A549 treated with ZK216348 at 1 μM for 4 hours (cell line): ENCODE data around the gene VARS1. TPM values are rescaled to one million over a fixed set of nuclear protein-coding genes. Genes with fewer than 3 reads are reported as not detected.

Experiments used
- total RNA-seq: library from RNA; stranded (reverse); fragments of 200-300 nt; extraction: Qiagen RNA extraction; gene quantifications from 5 replicates; pipeline ENCODE4 v1.2.3, GENCODE V29; 2022; ENCODE audit warnings: low read depth

Gene VARS1
- total RNA-seq: 43.4 to 61.7 TPM (median 60.4 TPM) in 5 replicates

DNA sequence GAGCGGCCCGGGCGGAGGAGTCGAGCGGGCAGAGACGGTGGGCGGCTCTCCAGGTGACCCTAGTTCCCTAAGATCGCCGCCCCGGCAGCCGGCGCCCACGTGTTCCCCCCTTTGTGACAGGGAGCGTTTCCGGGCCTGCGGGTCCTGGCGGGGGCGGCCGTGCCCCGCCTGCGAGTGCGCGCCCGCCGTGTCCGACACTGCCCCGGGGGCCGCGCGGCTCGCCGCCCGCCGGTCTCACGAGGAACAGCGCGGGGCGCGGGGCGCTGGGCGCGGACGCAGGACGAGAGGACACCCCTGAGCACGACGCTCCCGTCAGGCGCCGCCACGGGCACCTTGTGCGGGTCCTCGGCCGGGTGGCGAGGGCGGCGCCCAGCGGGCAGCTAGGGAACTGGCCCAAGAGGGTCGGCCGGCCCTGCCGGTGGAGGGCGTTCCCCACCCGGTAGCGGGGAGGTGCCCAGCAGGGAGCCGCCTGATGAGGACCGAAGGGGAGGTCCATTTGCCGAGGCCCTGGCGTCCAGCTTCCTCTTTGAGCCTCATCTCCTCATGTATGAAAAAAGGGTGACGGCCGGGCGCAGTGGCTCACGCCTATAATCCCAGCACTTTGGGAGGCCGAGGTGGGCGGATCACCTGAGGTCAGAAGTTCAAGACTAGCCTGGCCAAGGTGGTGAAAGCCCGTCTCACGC, at the start of gene VARS1:
TSS of gene VARS1 (minus strand) at position 137 of the 683 bp plus-strand sequence. CDS start 535 bp downstream, outside the sequence.

DNA sequence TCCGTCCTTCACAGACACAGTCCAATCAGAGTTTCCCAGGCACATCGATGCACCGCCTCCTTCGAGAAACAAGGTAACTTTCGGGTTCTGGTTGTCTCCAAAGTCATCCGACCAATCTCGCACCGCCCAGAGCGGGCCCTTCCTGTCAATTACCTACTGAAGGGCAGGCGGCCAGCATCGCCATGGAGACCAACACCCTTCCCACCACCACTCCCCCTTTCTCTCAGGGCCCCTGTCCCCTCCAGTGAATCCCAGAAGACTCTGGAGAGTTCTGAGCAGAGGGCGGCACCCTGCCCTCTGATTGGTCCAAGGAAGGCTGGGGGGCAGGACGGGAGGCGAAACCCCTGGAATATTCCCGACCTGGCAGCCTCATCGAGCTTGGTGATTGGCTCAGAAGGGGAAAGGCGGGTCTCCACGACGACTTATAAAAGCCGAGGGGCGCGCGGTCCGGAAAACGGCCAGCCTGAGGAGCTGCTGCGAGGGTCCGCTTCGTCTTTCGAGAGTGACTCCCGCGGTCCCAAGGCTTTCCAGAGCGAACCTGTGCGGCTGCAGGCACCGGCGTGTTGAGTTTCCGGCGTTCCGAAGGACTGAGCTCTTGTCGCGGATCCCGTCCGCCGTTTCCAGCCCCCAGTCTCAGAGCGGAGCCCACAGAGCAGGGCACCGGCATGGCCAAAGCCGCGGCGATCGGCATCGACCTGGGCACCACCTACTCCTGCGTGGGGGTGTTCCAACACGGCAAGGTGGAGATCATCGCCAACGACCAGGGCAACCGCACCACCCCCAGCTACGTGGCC, 31.9 kb upstream of the VARS1 start, which contains the start of gene HSPA1B:
TSS of gene HSPA1B (plus strand) at position 453 of the 794 bp plus-strand sequence. CDS start at position 666, 213 bp downstream.

DNA sequence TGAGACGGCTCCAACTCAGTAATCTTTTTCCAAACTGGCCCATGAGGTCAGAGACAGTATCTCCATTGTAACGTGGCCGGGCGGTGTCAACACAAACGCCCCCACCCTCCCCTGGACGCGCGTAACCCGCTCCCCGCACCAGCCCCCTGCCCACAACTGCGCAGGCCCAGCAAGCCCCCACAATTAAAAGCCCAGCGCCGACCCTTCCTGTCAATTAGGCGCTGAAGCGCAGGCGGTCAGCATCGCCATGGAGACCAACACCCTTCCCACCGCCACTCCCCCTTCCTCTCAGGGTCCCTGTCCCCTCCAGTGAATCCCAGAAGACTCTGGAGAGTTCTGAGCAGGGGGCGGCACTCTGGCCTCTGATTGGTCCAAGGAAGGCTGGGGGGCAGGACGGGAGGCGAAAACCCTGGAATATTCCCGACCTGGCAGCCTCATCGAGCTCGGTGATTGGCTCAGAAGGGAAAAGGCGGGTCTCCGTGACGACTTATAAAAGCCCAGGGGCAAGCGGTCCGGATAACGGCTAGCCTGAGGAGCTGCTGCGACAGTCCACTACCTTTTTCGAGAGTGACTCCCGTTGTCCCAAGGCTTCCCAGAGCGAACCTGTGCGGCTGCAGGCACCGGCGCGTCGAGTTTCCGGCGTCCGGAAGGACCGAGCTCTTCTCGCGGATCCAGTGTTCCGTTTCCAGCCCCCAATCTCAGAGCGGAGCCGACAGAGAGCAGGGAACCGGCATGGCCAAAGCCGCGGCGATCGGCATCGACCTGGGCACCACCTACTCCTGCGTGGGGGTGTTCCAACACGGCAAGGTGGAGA, 19.7 kb upstream of the VARS1 start, which contains the start of the genes HSPA1A and HSPA1L:
TSS of gene HSPA1A (plus strand) at position 519 of the 814 bp plus-strand sequence. CDS start at position 733, 214 bp downstream.
TSS of gene HSPA1L (minus strand) at position 259 of the 814 bp plus-strand sequence. CDS start 3,311 bp downstream, outside the sequence.

DNA sequence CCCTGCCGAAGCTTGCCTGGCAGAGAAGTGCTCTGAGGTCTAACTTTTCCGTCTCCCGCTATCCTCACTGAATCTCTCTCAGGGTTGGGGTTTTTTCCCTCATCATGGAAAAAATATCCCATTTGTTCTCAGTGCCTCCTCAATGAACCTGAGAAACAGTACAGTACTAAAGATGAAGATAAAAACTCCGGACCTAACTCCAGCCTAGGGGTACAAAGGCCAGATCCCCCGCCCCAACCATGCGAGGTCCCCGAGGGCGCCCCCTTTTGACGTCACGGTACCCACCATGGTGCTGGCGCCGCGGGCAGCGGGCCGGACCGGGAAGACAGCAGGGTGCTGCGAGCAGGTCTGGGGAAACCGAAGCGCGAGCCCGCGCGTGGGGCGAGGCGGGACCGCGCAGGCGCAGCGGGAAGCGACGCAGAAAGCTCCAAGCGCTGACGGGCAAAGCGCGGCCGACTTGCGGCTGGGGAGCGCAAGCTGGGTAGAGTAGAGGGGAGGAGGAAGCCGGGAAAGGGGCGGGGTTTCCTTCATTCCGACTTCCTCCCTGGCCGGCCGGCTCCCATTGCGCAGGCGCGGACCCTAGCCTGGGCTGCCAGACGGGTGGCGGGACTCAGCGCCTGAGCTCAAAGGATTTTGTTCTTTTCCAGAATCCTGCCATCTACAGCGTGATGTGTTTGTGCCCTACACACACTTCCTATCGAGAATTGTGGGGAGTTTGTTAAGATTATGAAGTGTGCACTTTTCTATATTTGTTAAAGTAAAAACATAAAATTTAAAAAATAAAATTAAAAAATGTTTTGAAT, 11.1 kb upstream of the VARS1 start, which contains the start of gene LSM2:
TSS of gene LSM2 (minus strand) at position 497 of the 803 bp plus-strand sequence. CDS start at position 288, 209 bp downstream.

DNA sequence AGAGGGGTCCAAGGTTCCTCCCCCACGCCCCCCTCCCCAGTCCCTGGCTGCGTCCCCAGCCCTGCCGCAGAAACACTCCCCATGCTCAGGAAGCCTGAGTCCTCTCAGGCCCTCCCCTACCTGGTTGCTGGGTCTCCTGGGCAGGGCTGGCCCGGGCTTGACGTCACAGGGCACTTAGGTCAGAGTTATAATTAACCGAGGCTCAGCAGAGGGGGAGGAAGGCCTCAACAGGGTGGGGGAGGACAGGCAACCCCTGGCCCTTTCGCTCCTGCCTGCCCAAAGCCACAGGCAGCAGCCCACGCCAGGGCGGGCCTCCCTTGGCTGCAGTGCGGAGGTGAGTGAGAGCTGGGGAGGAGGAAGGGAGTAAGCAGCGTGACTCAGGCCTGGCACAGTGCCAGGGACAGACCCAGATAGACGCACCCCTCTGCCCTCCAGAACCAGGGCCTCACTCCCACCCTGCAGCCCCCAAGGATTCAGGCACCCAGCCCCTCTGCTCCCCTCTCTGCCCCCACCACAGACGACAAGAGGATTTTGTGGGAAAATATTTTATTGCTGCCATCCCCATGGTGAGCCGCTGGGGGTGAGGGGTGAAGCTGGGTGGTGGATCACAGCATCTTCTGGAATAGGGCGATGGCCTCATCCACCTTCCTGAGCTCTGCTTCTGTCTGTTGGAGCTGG, 18.4 kb downstream of the VARS1 start, which contains the start of gene VWA7:
TSS of gene VWA7 (minus strand) at position 340 of the 678 bp plus-strand sequence. CDS start 549 bp downstream, outside the sequence.

DNA sequence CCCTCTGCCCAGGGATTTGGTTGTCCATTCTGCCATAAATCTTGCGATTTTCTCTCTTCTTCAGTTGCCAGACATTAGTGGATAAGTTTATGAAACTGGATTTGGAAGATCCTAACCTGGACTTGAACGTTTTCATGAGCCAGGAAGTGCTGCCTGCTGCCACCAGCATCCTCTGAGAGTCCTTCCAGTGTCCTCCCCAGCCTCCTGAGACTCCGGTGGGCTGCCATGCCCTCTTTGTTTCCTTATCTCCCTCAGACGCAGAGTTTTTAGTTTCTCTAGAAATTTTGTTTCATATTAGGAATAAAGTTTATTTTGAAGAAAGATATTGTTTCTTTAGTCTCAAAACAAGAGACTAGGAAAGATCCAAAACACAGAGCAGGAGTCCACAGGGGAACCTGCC, 33.2 kb downstream of the VARS1 start, which contains the start of gene SAPCD1:
TSS of gene SAPCD1 (plus strand) at position 301 of the 400 bp plus-strand sequence. CDS start 399 bp downstream, outside the sequence.

Other genes starting within 250 kb of the VARS1 start
- gene ATP6V1G2, start 249.1 kb downstream of the VARS1 start, total RNA-seq: 0.33 to 1.3 TPM (median 0.69 TPM) in 5 replicates
- gene NFKBIL1, start 248.1 kb downstream of the VARS1 start, total RNA-seq: 5.9 to 13.0 TPM (median 12.5 TPM) in 5 replicates
- gene LTA, start 223.5 kb downstream of the VARS1 start, total RNA-seq: not detected in 5 replicates
- gene TNF, start 220.2 kb downstream of the VARS1 start, total RNA-seq: 0.08 TPM in 1 of 5 replicates, not detected in the others
- gene LTB, start 213.3 kb downstream of the VARS1 start, total RNA-seq: 0.21 to 0.76 TPM (median 0.45 TPM) in 4 of 5 replicates, not detected in the other
- gene LST1, start 209.5 kb downstream of the VARS1 start, total RNA-seq: not detected in 5 replicates
- not detected in 5 replicates for gene NCR3, start 202.7 kb downstream of the VARS1 start, total RNA-seq
- gene AIF1, start 180.5 kb downstream of the VARS1 start, total RNA-seq: not detected in 5 replicates
- 59.3 to 94.8 TPM (median 86.5 TPM) in 5 replicates for gene PRRC2A, start 175.0 kb downstream of the VARS1 start, total RNA-seq
- 100 to 165 TPM (median 145 TPM) in 5 replicates for gene BAG6, start 143.1 kb downstream of the VARS1 start, total RNA-seq
- gene APOM, start 139.9 kb downstream of the VARS1 start, total RNA-seq: 2.2 to 3.7 TPM (median 3.5 TPM) in 5 replicates
- gene C6orf47, start 135.0 kb downstream of the VARS1 start, total RNA-seq: 11.1 to 14.5 TPM (median 12.9 TPM) in 5 replicates
- gene GPANK1, start 130.8 kb downstream of the VARS1 start, total RNA-seq: 9.6 to 16.8 TPM (median 12.8 TPM) in 5 replicates
- gene CSNK2B, start 129.7 kb downstream of the VARS1 start, total RNA-seq: 168 to 192 TPM (median 170 TPM) in 5 replicates
- 3.2 to 6.4 TPM (median 5.2 TPM) in 5 replicates for gene LY6G5B, start 125.8 kb downstream of the VARS1 start, total RNA-seq
- 1.1 to 1.6 TPM (median 1.5 TPM) in 5 replicates for gene LY6G5C, start 114.7 kb downstream of the VARS1 start, total RNA-seq
- gene ABHD16A, start 92.4 kb downstream of the VARS1 start, total RNA-seq: 13.2 to 19.1 TPM (median 17.6 TPM) in 5 replicates
- gene LY6G6F, start 88.9 kb downstream of the VARS1 start, total RNA-seq: not detected in 5 replicates
- gene LY6G6D, start 80.4 kb downstream of the VARS1 start, total RNA-seq: not detected in 5 replicates
- 0.20 to 0.42 TPM (median 0.29 TPM) in 3 of 5 replicates, not detected in the others for gene LY6G6C, start 74.0 kb downstream of the VARS1 start, total RNA-seq
- gene MPIG6B, start 72.4 kb downstream of the VARS1 start, total RNA-seq: not detected in 5 replicates
- 27.1 to 32.0 TPM (median 31.7 TPM) in 5 replicates for gene DDAH2, start 66.5 kb downstream of the VARS1 start, total RNA-seq
- 433 to 509 TPM (median 491 TPM) in 5 replicates for gene CLIC1, start 59.2 kb downstream of the VARS1 start, total RNA-seq
- 13.3 to 18.7 TPM (median 13.6 TPM) in 5 replicates for gene MSH5, start 55.7 kb downstream of the VARS1 start, total RNA-seq
- 3.7 to 5.9 TPM (median 4.9 TPM) in 5 replicates for gene SAPCD1, start 33.1 kb downstream of the VARS1 start, total RNA-seq
- gene VWA7, start 18.4 kb downstream of the VARS1 start, total RNA-seq: 0.53 to 2.7 TPM (median 1.1 TPM) in 5 replicates
- 52.1 to 67.9 TPM (median 59.7 TPM) in 5 replicates for gene LSM2, start 11.2 kb upstream of the VARS1 start, total RNA-seq
- 1.4 to 2.2 TPM (median 1.9 TPM) in 5 replicates for gene HSPA1L, start 19.5 kb upstream of the VARS1 start, total RNA-seq
- gene HSPA1A, start 19.8 kb upstream of the VARS1 start, total RNA-seq: 129 to 401 TPM (median 295 TPM) in 5 replicates
- 78.0 to 284 TPM (median 227 TPM) in 5 replicates for gene HSPA1B, start 32.0 kb upstream of the VARS1 start, total RNA-seq
- 20.9 to 35.3 TPM (median 29.4 TPM) in 5 replicates for gene NEU1, start 67.1 kb upstream of the VARS1 start, total RNA-seq
- gene SLC44A4, start 83.2 kb upstream of the VARS1 start, total RNA-seq: 0.18 to 0.50 TPM (median 0.29 TPM) in 3 of 5 replicates, not detected in the others
- gene EHMT2, start 101.9 kb upstream of the VARS1 start, total RNA-seq: 17.2 to 32.6 TPM (median 30.9 TPM) in 5 replicates
- gene ZBTB12, start 106.3 kb upstream of the VARS1 start, total RNA-seq: 2.0 to 5.0 TPM (median 4.5 TPM) in 5 replicates
- 0.33 to 0.47 TPM in 2 of 5 replicates, not detected in the others for gene C2, start 132.0 kb upstream of the VARS1 start, total RNA-seq
- gene CFB, start 150.3 kb upstream of the VARS1 start, total RNA-seq: 1.6 to 3.2 TPM (median 2.0 TPM) in 5 replicates
- gene NELFE, start 163.2 kb upstream of the VARS1 start, total RNA-seq: 75.5 to 91.9 TPM (median 81.9 TPM) in 5 replicates
- gene SKIC2, start 163.4 kb upstream of the VARS1 start, total RNA-seq: 15.8 to 30.9 TPM (median 25.7 TPM) in 5 replicates
- gene DXO, start 176.4 kb upstream of the VARS1 start, total RNA-seq: 10.6 to 14.3 TPM (median 12.1 TPM) in 5 replicates
- 0.94 to 1.5 TPM (median 1.5 TPM) in 5 replicates for gene C4A, start 186.3 kb upstream of the VARS1 start, total RNA-seq
- gene C4B, start 219.0 kb upstream of the VARS1 start, total RNA-seq: 0.69 to 1.5 TPM (median 1.3 TPM) in 5 replicates
- not detected in 5 replicates for gene CYP21A2, start 242.7 kb upstream of the VARS1 start, total RNA-seq